Spleen (tissue), 7 donors: Measurements from ENCODE around the gene TMTC3.

ENCODE experiments used
- CTCF ChIP-seq, 11 experiments: fragments of 200-600 bp in 7 of 11; fragments of 450-650 bp in 4 of 11; sonication (generic) in 4 of 11; IDR thresholded peaks in 8 of 11; conservative IDR thresholded peaks in 3 of 11; 1 replicate in 7 of 11; 2 replicates in 4 of 11; pipeline versions ENCODE4 v1.4.0 to v1.8.0; 2016 to 2021; ENCODE audit warnings: antibody characterized with exemption in 11 of 11, inconsistent platforms in 4 of 11, mild to moderate bottlenecking in 1 of 11
- POLR2A ChIP-seq, 3 donors: fragments of 450-650 bp; IDR thresholded peaks; one replicate each; pipeline ENCODE4 v1.5.1; 2017; ENCODE audit warnings: antibody characterized with exemption in 3 of 3, mild to moderate bottlenecking in 1 of 3
- POLR2AphosphoS5 ChIP-seq, 3 donors: sonication (generic); formaldehyde crosslinking; IDR thresholded peaks; one replicate each; pipeline ENCODE4 v1.5.1; 2017; ENCODE audit warnings: antibody characterized with exemption in 3 of 3
- donor health status: DM: no; HTN: no; CAD: no; lungs with moderate emphysema.
- donor health status: DM: no; HTN: no; CAD: no.
- donor health status: DM: no; HTN: no; CAD: no.

GRCh38 chr12:88247241-88247643 lies 105.1 kb downstream of the TMTC3 start:
- TF ChIP-seq POLR2AphosphoS5 (IDR thresholded peaks at IDR 0.05) (no peak), CTCF (IDR thresholded peaks at IDR 0.05 in 8 of 11, conservative IDR thresholded peaks at IDR 0.05 in 3 of 11) (no peak), POLR2A (IDR thresholded peaks at IDR 0.05) (no peak)
